Measurements from ENCODE around the gene OR10J5. TPM values are rescaled to one million over a fixed set of nuclear protein-coding genes. Genes with fewer than 3 reads are reported as not detected.

Gene OR10J5
- total and polyA plus RNA-seq, 2 of the 4 experiments (the other 2 are of a cell fraction), result not detected

GRCh38 chr1:159548126-159548525, 12.3 kb upstream of the OR10J5 start:
- intact Hi-C loops (cut with micrococcal nuclease) (no loop called here), dilution Hi-C loops (cut with HindIII; ENCODE audit: low sequenced_read_pairs, unreplicated experiment) (no loop called here), in situ Hi-C loops (cut with MboI; ENCODE audit: low sequenced_read_pairs) (no loop called here)
- no peak overlapping the region for H3K23ac ChIP-seq (ENCODE audit: low read depth, low read length)
- WGBS, 2 experiments (ENCODE audit: extremely low coverage in 2 of 2, insufficient read length in 1 of 2), result no CpG with 5 or more reads among the region's 2 CpGs
- no peak overlapping the region for H3K56ac ChIP-seq (ENCODE audit: extremely low read depth, insufficient read depth, low read length)
- no peaks in the 10 kb centered on the region for H3K36me3 ChIP-seq (ENCODE audit: control insufficient read depth, insufficient read depth, low read length)
- no peak overlapping the region for H3K4me3 ChIP-seq (ENCODE audit: insufficient read depth, low read depth, low read length)
- H2BK5ac ChIP-seq (ENCODE audit: low read depth, low read length, poor library complexity, severe bottlenecking), result no peak overlapping the region
- H2BK120ac ChIP-seq (ENCODE audit: low read depth, low read length), result no peak overlapping the region
- H2BK15ac ChIP-seq (ENCODE audit: low read depth, low read length), result no peak overlapping the region
- TF ChIP-seq RAD21 (IDR thresholded peaks at IDR 0.05; ENCODE audit: low read length), result no peak
- TF ChIP-seq, protein P1, sequence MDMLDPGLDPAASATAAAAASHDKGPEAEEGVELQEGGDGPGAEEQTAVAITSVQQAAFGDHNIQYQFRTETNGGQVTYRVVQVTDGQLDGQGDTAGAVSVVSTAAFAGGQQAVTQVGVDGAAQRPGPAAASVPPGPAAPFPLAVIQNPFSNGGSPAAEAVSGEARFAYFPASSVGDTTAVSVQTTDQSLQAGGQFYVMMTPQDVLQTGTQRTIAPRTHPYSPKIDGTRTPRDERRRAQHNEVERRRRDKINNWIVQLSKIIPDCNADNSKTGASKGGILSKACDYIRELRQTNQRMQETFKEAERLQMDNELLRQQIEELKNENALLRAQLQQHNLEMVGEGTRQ (IDR thresholded peaks at IDR 0.05; ENCODE audit: low read depth, low read length), result no peak
- TF ChIP-seq BHLHE40 (IDR thresholded peaks at IDR 0.05; ENCODE audit: low read depth, low read length), result no peak
- TF ChIP-seq MAFK (IDR thresholded peaks at IDR 0.05; ENCODE audit: low read depth, low read length), result no peak
- no peak for TF ChIP-seq NFE2L2 (IDR thresholded peaks at IDR 0.05; ENCODE audit: low read depth, low read length)
- no peak for TF ChIP-seq POLR2A (IDR thresholded peaks at IDR 0.05; ENCODE audit: low read depth, low read length)
- TF ChIP-seq CTCF (conservative IDR thresholded peaks at IDR 0.05; ENCODE audit: low read depth, low read length), result no peak
- TF ChIP-seq, protein P2, sequence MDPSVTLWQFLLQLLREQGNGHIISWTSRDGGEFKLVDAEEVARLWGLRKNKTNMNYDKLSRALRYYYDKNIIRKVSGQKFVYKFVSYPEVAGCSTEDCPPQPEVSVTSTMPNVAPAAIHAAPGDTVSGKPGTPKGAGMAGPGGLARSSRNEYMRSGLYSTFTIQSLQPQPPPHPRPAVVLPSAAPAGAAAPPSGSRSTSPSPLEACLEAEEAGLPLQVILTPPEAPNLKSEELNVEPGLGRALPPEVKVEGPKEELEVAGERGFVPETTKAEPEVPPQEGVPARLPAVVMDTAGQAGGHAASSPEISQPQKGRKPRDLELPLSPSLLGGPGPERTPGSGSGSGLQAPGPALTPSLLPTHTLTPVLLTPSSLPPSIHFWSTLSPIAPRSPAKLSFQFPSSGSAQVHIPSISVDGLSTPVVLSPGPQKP (IDR thresholded peaks at IDR 0.05; ENCODE audit: borderline replicate concordance, low read depth, low read length), result no peak
- TF ChIP-seq RFX5 (IDR thresholded peaks at IDR 0.05; ENCODE audit: low read depth, low read length), result no peak
- no peak for TF ChIP-seq SMC3 (IDR thresholded peaks at IDR 0.05; ENCODE audit: low read depth, low read length)
- no peak for TF ChIP-seq MAZ (IDR thresholded peaks at IDR 0.05; ENCODE audit: borderline replicate concordance, low read depth, low read length)
- no peak for TF ChIP-seq FOS (IDR thresholded peaks at IDR 0.05; ENCODE audit: low read depth, low read length)
- TF ChIP-seq RCOR1 (IDR thresholded peaks at IDR 0.05; ENCODE audit: insufficient replicate concordance, low read length), result no peak
- no peak for TF ChIP-seq CEBPB (IDR thresholded peaks at IDR 0.05; ENCODE audit: low read depth, low read length)
- TF ChIP-seq MXI1 (IDR thresholded peaks at IDR 0.05; ENCODE audit: borderline replicate concordance, low read depth, low read length), result no peak
- TF ChIP-seq CHD1 (IDR thresholded peaks at IDR 0.05; ENCODE audit: low read depth, low read length), result no peak
- no peaks in the 10 kb centered on the region for H3K9me1 ChIP-seq (ENCODE audit: insufficient read depth, low read length)
- H3K9me3 ChIP-seq (ENCODE audit: control insufficient read depth, insufficient read depth, low read length), result no peaks in the 10 kb centered on the region
- no peak overlapping the region for H3K27ac ChIP-seq (ENCODE audit: insufficient read depth, low read length)
- ChIA-PET POLR2A (ENCODE audit: unreplicated experiment) (no interaction called here), CTCF (no interaction called here)
- no TSS peak for BruUV-seq (replicated peaks)
- H3K14ac ChIP-seq (replicated peaks; ENCODE audit: low read depth, low read length), result no peak overlapping the region
- no peak overlapping the region for H2BK20ac ChIP-seq (ENCODE audit: low read depth, low read length)
- no peak overlapping the region for H2AK9ac ChIP-seq (replicated peaks; ENCODE audit: low read depth, low read length, poor library complexity)
- no peak overlapping the region for H2AK5ac ChIP-seq (ENCODE audit: low read depth, low read length)
- H2AFZ ChIP-seq (replicated peaks; ENCODE audit: low read length, poor library complexity), result no peak overlapping the region
- no peaks in the 10 kb centered on the region for H3K27me3 ChIP-seq (ENCODE audit: control insufficient read depth, insufficient read depth, low read length)
- no peak overlapping the region for H4K5ac ChIP-seq (ENCODE audit: low read depth, low read length)
- H3K4me2 ChIP-seq (ENCODE audit: low read depth, low read length), result no peak overlapping the region
- no peaks in the 10 kb centered on the region for H4K20me1 ChIP-seq (ENCODE audit: insufficient read depth, low read length)
- H4K8ac ChIP-seq (ENCODE audit: low read depth in 2 of 2, low read length in 2 of 2), result no peak overlapping the region
- H3K18ac ChIP-seq (ENCODE audit: low read depth, low read length), result no peak overlapping the region
- no peak overlapping the region for H3K9ac ChIP-seq (ENCODE audit: low read depth, low read length)
- no peaks in the 10 kb centered on the region for H3K79me1 ChIP-seq (ENCODE audit: low read depth in 1 of 2, low read length in 2 of 2)
- no peak overlapping the region for H4K91ac ChIP-seq (ENCODE audit: insufficient read depth, low read depth, low read length)
- no peak overlapping the region for H3K4ac ChIP-seq (ENCODE audit: low read depth, low read length)
- ATAC-seq (ENCODE audit: low read depth) (no peak), DNase-seq (no peak)
- H3K4me1 ChIP-seq (ENCODE audit: control insufficient read depth, insufficient read depth, low read length), result no peaks in the 10 kb centered on the region

All from IMR-90 (cell line).